ENCODE data around the gene TMEM272.

DNA sequence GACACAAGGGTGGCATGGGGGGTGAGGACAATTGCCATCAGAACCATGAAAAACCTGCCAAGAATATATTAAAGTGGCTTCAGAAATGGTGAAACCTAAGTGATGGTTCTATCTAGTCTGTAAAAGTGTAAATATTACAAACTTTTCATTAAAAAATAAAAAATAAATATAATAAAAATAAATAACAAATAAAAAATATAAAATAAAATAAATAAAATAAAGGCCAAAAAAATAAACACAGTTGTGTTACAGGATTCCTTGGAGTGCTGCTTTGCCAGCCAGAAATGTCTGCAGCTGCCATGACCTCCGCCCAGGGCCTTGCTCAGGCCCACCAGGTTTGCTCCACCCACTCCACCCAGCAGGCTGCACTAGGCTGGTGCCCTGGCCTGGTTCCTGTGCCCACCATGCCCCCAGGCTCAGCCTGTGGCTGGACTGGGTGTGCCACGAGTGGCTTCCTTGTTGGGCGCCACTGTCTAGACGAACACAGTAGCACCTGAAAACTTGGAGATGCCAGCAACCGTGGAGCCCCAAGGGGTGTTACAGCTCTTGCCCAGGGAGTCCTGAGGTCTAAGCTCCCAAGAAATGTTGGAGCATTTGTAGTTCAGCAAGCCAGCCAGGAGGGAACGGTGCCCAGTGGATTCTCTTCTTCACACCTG is 37.7 kb upstream of the TMEM272 start:
- TF ChIP-seq, protein P1, sequence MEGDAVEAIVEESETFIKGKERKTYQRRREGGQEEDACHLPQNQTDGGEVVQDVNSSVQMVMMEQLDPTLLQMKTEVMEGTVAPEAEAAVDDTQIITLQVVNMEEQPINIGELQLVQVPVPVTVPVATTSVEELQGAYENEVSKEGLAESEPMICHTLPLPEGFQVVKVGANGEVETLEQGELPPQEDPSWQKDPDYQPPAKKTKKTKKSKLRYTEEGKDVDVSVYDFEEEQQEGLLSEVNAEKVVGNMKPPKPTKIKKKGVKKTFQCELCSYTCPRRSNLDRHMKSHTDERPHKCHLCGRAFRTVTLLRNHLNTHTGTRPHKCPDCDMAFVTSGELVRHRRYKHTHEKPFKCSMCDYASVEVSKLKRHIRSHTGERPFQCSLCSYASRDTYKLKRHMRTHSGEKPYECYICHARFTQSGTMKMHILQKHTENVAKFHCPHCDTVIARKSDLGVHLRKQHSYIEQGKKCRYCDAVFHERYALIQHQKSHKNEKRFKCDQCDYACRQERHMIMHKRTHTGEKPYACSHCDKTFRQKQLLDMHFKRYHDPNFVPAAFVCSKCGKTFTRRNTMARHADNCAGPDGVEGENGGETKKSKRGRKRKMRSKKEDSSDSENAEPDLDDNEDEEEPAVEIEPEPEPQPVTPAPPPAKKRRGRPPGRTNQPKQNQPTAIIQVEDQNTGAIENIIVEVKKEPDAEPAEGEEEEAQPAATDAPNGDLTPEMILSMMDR (IDR thresholded peaks at IDR 0.05; ENCODE audit: insufficient read depth, low read length, poor library complexity, severe bottlenecking) = no peak
- TF ChIP-seq EZH2phosphoT487 (conservative IDR thresholded peaks at IDR 0.05; ENCODE audit: low read length) = no peak
